ENCODE results near the gene MOV10.
"Not testable (repeated sequence)": the region's sequence is repeated elsewhere in the genome, so short reads cannot be mapped to it uniquely, and the experiment has no call there.

The MOV10 gene

GRCh38 chr1:112715264-112716053 lies 41.0 kb downstream of the MOV10 start, which contains the start of gene PPM1J:
Gene PPM1J (minus strand): TSS chr1:112715332. CDS start chr1:112715301, 31 bp downstream.
- TF ChIP-seq CTCF (conservative IDR thresholded peaks at IDR 0.05; ENCODE audit: control insufficient read depth, insufficient read depth, low read depth, low read length) = no peak

GRCh38 chr1:112716133-112716720 lies 41.8 kb downstream of the MOV10 start:
- peak; percentile 97 for TF ChIP-seq CTCF (conservative IDR thresholded peaks at IDR 0.05; ENCODE audit: control insufficient read depth, insufficient read depth, low read depth, low read length)
- H3K4me3 ChIP-seq (ENCODE audit: control insufficient read depth, low read depth, low read length) = peak overlapping the region; percentile 67
- peak; percentile 91 for DNase-seq (ENCODE audit: low read depth)

More at GRCh38 chr1:112715264-112716053, 41.0 kb downstream of the MOV10 start, which contains the start of gene PPM1J:
- DNase-seq (ENCODE audit: low read depth) = peak; percentile 86
- peak within 1 kb of the TSS; percentile 67 for H3K4me3 ChIP-seq (ENCODE audit: control insufficient read depth, low read depth, low read length)

- no peak for DNase-seq (ENCODE audit: low read depth)
- TF ChIP-seq CTCF (conservative IDR thresholded peaks at IDR 0.05; ENCODE audit: control insufficient read depth, insufficient read depth, low read depth, low read length) = no peak
Observed at GRCh38 chr1:112717263-112717873, 42.9 kb downstream of the MOV10 start.

GRCh38 chr1:112718691-112719418 lies 44.4 kb downstream of the MOV10 start:
- peak; percentile 52 for DNase-seq (ENCODE audit: low read depth)
- no peak overlapping the region for H3K4me3 ChIP-seq (ENCODE audit: control insufficient read depth, low read depth, low read length)

More at GRCh38 chr1:112717263-112717873, 42.9 kb downstream of the MOV10 start:
- H3K4me3 ChIP-seq (ENCODE audit: control insufficient read depth, low read depth, low read length) = no peak overlapping the region

GRCh38 chr1:112719706-112720105 lies 45.2 kb downstream of the MOV10 start:
- no peak overlapping the region for H3K4me3 ChIP-seq (ENCODE audit: control insufficient read depth, low read depth, low read length)
- no peak for TF ChIP-seq CTCF (conservative IDR thresholded peaks at IDR 0.05; ENCODE audit: control insufficient read depth, insufficient read depth, low read depth, low read length)
- DNase-seq (ENCODE audit: low read depth) = no peak

More at GRCh38 chr1:112718691-112719418, 44.4 kb downstream of the MOV10 start:
- TF ChIP-seq CTCF (conservative IDR thresholded peaks at IDR 0.05; ENCODE audit: control insufficient read depth, insufficient read depth, low read depth, low read length) = peak; percentile 73

GRCh38 chr1:112720800-112721199 lies 46.3 kb downstream of the MOV10 start:
- no peak for TF ChIP-seq CTCF (conservative IDR thresholded peaks at IDR 0.05; ENCODE audit: control insufficient read depth, insufficient read depth, low read depth, low read length)
- H3K4me3 ChIP-seq (ENCODE audit: control insufficient read depth, low read depth, low read length) = no peak overlapping the region
- DNase-seq (ENCODE audit: low read depth) = no peak

- not testable (repeated sequence) for H3K4me3 ChIP-seq (ENCODE audit: control insufficient read depth, low read depth, low read length); DNase-seq (ENCODE audit: low read depth)
Observed at GRCh38 chr1:112721294-112721693, 46.8 kb downstream of the MOV10 start.

Measured in fibroblast of mammary gland (primary cell).